C4-2B (cell line): Measurements from ENCODE around the gene FBLIM1.
A peak's percentile ranks its signal among the peaks of the same experiment; 100 is the strongest.

Experiments used
- H3K27ac ChIP-seq: fragments of 450-650 bp; 2 replicates; pipeline ENCODE4 v1.5.1; 2017
- ZFX ChIP-seq: fragments of 450-650 bp; IDR thresholded peaks from 2 replicates; pipeline ENCODE4 v1.6.1; 2017
- TF ChIP-seq, protein P1 (sequence below): fragments of 450-650 bp; conservative IDR thresholded peaks from 2 replicates; pipeline ENCODE4 v1.5.1; 2017; ENCODE audit warnings: mild to moderate bottlenecking

The FBLIM1 gene

DNA sequence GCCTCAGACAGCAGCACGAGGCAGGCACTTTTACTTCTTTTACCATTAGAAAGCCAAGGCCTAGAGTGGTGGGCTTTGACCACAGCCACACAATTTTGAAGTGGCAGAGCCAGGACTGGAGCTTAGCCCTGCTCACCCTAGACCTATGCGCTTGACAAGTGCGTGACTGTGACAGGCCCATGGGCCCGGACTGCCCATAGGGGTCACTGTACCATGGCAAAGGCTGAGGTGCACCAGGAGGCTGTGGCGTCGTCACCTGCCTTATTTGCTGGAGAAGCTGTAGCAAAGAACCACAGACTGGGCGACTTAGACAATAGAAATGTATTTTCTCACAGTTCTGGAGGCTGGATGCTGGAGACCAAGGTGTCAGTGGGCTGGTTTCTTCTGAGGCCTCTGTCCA lies 18.9 kb upstream of the FBLIM1 start:
- TF ChIP-seq, protein P1, sequence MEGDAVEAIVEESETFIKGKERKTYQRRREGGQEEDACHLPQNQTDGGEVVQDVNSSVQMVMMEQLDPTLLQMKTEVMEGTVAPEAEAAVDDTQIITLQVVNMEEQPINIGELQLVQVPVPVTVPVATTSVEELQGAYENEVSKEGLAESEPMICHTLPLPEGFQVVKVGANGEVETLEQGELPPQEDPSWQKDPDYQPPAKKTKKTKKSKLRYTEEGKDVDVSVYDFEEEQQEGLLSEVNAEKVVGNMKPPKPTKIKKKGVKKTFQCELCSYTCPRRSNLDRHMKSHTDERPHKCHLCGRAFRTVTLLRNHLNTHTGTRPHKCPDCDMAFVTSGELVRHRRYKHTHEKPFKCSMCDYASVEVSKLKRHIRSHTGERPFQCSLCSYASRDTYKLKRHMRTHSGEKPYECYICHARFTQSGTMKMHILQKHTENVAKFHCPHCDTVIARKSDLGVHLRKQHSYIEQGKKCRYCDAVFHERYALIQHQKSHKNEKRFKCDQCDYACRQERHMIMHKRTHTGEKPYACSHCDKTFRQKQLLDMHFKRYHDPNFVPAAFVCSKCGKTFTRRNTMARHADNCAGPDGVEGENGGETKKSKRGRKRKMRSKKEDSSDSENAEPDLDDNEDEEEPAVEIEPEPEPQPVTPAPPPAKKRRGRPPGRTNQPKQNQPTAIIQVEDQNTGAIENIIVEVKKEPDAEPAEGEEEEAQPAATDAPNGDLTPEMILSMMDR: no peak
- no peak for TF ChIP-seq ZFX
- H3K27ac ChIP-seq: no peak overlapping the region

DNA sequence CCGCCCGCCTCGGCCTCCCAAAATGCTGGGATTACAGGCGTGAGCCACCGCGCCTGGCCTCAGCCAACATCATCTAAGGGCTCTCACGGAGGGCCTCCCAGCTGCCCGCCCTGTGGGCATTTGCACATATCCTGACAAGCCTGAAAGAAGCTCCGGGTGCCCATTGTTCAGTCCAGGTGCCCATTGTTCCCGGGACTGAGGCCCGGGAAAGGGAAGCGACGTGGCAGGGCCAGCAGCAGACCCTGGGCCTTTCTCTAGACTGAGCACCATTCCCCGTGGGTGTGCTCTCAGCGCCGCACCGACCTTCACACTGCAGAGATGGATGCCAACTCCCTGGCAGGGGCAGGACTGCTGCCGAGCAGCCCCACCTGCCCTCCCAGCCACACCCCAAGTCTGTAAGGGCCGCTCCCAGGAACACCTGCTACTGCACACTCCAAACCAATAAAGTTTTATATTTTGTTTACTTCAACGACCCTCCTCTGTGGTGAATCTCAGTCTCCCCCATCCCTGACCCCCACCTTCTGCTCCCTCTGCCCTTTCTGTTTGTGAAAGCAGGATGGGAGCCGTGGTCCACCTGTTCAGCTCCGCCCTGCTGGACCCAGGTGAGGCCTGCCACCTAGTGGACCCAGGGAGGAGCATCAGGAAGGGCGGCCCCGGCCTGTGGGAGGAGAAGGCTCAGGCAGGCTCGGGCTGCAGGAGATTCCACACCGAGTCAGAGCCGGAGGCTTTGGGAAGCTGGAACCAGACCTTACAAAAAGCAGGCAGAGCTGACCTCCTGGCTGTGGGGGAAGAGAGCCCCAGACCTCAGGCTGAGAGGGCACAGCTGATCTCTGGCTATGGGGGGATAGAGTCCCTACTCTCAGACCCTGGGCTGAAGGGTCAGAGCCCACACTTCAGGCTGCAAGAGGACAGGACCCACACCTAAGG lies 17.4 kb upstream of the FBLIM1 start:
- no peak for TF ChIP-seq ZFX
- TF ChIP-seq, protein P1: peak; percentile 86
- H3K27ac ChIP-seq: no peak overlapping the region

DNA sequence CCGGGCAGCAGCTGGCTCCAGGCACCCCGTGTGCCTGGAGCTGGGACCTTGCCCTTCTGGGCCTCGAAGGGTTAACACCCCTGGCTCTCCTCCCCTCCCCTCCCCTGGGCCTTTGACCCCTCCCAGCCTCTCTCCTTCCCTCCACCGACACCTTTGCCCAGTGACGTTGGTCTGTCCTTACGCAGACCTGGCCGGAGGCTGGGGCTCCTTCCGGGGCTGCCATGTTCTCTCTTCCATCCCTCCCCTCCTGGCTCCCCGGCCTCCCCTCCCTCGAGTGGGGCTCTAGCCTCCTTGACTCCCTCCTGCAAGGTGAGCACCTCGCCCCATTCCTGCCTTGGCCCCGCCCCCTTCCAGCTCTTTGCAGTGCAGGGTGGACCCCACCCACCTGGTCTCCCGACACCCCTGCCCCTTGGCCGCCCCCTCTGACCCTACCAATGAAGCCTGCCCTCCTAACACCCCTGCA lies 16.2 kb upstream of the FBLIM1 start, which contains the start of gene TMEM82:
TSS of gene TMEM82 (plus strand) at position 161 of the 463 bp plus-strand sequence. CDS start at position 222, 61 bp downstream.
- no peak within 1 kb of the TSS for H3K27ac ChIP-seq
- TF ChIP-seq, protein P1: no peak
- no peak for TF ChIP-seq ZFX

DNA sequence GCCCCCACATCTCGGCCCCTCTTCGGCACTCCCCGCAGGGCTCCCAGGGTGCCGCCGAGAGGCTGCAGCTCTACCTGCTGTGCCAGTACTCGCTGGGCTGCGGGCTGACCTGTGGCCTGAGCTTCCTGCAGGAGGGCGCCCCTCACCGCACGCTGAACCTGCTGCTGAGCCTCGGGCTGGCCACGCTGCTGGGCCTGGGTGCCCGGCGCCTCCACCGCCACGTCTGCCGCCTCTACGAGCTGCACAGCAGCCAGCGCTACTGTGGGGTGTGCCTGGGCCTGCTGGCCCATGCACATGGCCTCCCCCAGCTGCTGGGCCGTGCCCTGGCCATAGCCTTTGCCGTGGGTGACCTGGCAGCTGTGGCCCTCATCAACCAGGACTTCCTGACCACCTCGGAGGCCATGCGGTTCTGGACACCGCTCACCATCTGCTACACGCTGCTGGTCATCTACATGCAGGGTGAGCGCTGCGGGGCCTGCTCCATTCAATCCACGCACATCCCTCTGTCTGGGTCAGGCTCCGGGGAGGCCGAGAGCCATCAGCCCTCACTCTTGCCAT lies 14.4 kb upstream of the FBLIM1 start:
- TF ChIP-seq, protein P1: no peak
- no peak for TF ChIP-seq ZFX
- H3K27ac ChIP-seq: no peak overlapping the region

DNA sequence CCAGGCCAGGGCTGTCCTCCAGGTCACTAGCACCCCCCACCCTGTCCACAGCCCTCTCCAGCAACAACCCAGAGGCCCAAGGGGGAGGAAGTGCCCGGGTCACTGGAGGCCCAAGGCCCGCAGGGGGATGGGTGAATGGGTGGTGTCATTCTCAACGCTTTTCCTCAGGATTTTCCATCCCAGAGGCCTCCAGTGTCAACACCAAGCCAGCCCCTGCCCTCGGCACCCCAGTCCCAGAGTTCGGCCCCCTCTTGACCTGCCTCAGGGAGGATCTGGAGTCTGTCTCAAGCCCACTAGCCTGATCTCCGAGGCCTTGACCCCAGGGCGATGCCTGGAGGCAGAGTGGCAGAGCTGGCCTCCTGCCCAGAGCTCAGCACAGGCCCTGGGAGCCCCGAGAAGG lies 11.2 kb upstream of the FBLIM1 start:
- H3K27ac ChIP-seq: no peak overlapping the region
- TF ChIP-seq, protein P1: no peak
- no peak for TF ChIP-seq ZFX

DNA sequence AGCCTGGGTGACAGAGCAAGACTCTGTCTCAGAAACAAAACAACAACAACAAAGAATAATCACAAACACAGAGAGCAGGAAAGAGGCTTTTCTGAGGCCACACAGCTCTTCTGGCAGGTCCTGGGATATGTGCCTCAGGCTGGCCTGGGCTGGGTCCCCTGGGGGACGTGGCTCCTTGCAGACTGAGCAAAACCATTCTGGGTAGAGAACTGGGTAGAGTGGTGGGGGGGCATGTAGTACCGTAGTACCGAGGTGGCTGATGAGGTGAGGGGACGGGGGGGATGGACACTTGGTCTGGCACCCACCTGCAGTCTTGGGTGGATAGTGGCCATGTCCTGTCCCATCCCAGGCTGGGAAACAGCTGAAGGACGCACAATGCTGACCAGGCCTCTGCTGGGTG lies 10.3 kb upstream of the FBLIM1 start:
- H3K27ac ChIP-seq: no peak overlapping the region
- TF ChIP-seq ZFX: no peak
- TF ChIP-seq, protein P1: no peak

DNA sequence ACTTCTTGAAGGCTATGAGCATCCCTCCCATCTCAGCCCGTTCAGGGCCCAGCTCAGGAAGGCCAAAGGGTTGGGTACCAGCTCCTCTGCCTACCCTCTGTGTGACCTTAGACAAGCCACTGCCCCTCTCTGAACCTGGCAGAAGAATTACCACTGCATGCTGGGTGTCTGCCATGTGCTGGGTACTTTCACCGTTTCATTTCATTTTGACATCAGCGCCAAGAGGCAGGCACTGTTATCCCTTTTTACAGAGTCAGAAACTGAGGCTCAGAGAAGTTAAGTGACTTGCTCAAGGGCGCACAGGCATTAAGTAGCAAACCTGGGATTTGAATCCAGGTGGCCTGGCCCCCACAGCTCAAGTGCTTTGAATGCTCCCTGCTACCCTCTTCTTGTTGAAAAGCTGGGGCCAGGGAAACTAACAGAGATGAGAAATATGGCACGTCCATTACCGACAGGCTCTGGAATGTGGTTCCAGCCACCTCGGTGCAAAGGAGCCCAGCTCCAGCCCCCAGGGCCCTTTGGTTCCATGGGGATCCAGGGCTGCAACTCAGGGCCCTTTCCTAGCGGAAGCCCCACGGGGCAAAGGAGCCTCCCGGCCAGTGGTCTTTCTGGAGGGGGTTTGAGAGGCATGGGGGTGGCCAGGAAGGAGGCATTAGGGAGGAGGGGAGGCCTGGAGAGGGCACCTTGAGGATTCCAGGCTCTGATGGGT lies 9.8 kb upstream of the FBLIM1 start:
- no peak overlapping the region for H3K27ac ChIP-seq

More for the DNA sequence above, 9.8 kb upstream of the FBLIM1 start:
- no peak for TF ChIP-seq ZFX
- TF ChIP-seq, protein P1: no peak
